ENCODE results near the gene ARMS2. TPM values are rescaled to one million over a fixed set of nuclear protein-coding genes. Genes with fewer than 3 reads are reported as not detected.

Gene ARMS2
- total and polyA plus RNA-seq, 2 experiments from 2014 or later = not detected

DNA sequence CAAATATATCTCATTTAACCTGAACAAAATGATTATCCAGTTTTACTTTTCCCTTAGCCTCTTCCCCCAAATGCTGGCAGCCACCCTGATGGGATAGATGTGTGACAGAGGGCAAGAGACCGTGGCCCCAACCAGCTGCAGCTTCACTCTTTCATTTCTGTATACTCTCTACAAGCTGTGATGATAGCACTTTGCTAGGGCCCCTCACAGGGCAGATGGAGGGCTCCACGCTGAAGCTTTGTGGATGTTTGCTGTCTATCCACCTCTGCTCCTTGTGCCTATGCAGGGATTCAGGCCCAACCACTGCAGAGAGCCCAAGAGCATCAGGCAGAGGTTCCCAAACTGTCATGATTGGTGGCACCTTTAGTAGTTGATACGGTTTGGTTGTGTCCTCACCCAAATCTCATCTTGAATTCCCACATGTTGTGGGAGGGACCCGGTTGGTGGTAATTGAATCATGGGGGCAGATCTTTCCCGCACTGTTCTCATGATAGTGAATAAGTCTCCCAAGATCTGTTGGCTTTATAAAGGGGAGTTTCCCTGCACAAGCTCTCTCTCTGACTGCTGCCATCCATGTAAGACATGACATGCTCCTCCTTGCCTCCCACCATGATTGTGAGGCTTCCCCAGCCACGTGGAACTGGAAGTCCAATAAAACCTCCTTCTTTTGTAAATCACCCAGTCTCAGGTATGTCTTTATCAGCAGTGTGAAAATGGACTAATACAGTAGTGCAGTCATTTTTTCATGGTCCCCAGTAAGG lies 27.0 kb downstream of the ARMS2 start:
- Histone ChIP-seq H3K27me3 (no peaks in the 10 kb centered on the region), H3K79me2 (no peaks in the 10 kb centered on the region), H3K4me2 (no peak overlapping the region), H3K9me3 (ENCODE audit: low read depth) (no peaks in the 10 kb centered on the region), H3K9me2 (replicated peaks; ENCODE audit: insufficient read depth) (no peaks in the 10 kb centered on the region), H3K4me3 (no peak overlapping the region), H3K27ac (no peak overlapping the region), H2AFZ (no peak overlapping the region), H4K20me1 (ENCODE audit: insufficient read depth, poor library complexity, severe bottlenecking) (no peaks in the 10 kb centered on the region), H3K36me3 (replicated peaks; ENCODE audit: insufficient read depth, low read depth) (no peaks in the 10 kb centered on the region), H3K4me1 (ENCODE audit: insufficient read depth) (peaks cover 7% of the 10 kb centered on the region)
- TF ChIP-seq EZH2 (IDR thresholded peaks at IDR 0.05; ENCODE audit: borderline replicate concordance) = no peak
- TF ChIP-seq, protein P1, sequence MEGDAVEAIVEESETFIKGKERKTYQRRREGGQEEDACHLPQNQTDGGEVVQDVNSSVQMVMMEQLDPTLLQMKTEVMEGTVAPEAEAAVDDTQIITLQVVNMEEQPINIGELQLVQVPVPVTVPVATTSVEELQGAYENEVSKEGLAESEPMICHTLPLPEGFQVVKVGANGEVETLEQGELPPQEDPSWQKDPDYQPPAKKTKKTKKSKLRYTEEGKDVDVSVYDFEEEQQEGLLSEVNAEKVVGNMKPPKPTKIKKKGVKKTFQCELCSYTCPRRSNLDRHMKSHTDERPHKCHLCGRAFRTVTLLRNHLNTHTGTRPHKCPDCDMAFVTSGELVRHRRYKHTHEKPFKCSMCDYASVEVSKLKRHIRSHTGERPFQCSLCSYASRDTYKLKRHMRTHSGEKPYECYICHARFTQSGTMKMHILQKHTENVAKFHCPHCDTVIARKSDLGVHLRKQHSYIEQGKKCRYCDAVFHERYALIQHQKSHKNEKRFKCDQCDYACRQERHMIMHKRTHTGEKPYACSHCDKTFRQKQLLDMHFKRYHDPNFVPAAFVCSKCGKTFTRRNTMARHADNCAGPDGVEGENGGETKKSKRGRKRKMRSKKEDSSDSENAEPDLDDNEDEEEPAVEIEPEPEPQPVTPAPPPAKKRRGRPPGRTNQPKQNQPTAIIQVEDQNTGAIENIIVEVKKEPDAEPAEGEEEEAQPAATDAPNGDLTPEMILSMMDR (IDR thresholded peaks at IDR 0.05; ENCODE audit: poor library complexity) = no peak
- TF ChIP-seq EZH2phosphoT487 (IDR thresholded peaks at IDR 0.05; ENCODE audit: low read depth, severe bottlenecking, unreplicated experiment) = no peak
- no peak for DNase-seq (ENCODE audit: low spot score)
- 89% methylated on average over 6 of the region's 6 CpGs for WGBS (ENCODE audit: low lambda C conversion rate, missing lambda C conversion rate)

DNA sequence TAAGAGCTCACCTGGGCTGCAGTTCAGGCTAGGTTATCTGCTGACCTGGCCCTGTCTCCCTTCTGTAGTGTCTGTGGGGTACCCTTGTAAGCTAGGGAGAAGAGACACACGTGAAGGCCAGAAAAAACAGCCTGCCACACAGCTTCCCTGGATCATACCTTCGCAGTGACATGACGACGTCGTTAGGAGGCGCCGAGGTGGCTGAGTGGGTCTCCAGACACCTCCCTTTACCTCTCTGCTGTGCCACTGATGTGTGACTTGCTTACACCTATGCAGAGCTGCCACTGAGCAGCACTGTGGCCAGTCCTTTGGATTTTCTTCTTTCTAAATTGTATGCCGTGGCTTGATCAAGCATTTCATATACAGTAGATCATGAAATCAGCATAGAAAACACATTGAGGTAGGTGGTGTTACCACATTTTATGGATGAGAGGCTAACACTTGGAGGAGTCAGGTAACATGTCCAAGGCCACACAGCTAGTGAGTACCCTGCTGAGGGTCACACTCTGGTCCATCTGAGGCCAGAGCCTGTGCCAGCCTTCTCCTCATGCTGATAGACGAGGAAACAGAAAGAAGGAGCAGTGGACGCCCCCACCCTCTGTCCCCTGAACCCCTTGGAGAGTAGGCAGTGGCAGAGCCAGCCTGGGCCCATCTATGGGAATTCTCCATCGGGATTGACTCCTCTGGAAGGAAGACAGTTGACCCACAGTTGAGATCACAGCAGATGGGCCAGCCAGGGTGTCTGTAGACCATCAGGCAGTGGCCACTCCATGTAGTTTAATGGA lies 30.0 kb downstream of the ARMS2 start:
- Histone ChIP-seq H3K9me3 (ENCODE audit: low read depth) (no peaks in the 10 kb centered on the region), H2AFZ (no peak overlapping the region), H3K4me3 (no peak overlapping the region), H3K9me2 (replicated peaks; ENCODE audit: insufficient read depth) (no peaks in the 10 kb centered on the region), H3K36me3 (replicated peaks; ENCODE audit: insufficient read depth, low read depth) (no peaks in the 10 kb centered on the region), H3K4me2 (no peak overlapping the region), H3K27me3 (no peaks in the 10 kb centered on the region), H4K20me1 (ENCODE audit: insufficient read depth, poor library complexity, severe bottlenecking) (no peaks in the 10 kb centered on the region), H3K4me1 (ENCODE audit: insufficient read depth) (peaks cover 17% of the 10 kb centered on the region), H3K79me2 (no peaks in the 10 kb centered on the region), H3K27ac (no peak overlapping the region)
- TF ChIP-seq, protein P1 (IDR thresholded peaks at IDR 0.05; ENCODE audit: poor library complexity) = no peak
- TF ChIP-seq EZH2phosphoT487 (IDR thresholded peaks at IDR 0.05; ENCODE audit: low read depth, severe bottlenecking, unreplicated experiment) = no peak
- TF ChIP-seq EZH2 (IDR thresholded peaks at IDR 0.05; ENCODE audit: borderline replicate concordance) = no peak
- DNase-seq (ENCODE audit: low spot score) = no peak
- WGBS (ENCODE audit: low lambda C conversion rate, missing lambda C conversion rate) = 91% methylated on average over 11 of the region's 11 CpGs

DNA sequence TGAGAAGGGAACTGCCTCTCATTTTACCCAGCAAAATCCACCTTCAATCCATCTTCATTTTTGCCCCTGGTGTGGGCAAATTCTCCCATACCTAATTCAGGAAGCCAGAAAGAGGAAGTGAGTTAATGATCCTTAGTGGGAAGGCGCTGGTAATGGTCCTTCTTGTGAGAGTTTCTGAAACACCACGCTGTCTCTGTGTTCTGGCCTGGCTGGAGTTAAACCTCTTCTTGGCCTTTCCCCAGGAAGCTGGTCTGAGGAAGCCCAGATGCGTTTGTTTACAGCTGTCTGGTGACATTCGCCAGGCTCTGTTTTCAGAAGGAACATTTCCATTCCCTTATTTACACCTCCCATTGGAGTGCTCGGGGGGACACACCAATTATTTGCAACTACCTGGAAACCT lies 31.2 kb downstream of the ARMS2 start:
- Histone ChIP-seq H3K4me1 (ENCODE audit: insufficient read depth) (peaks cover 17% of the 10 kb centered on the region), H4K20me1 (ENCODE audit: insufficient read depth, poor library complexity, severe bottlenecking) (no peaks in the 10 kb centered on the region), H3K36me3 (replicated peaks; ENCODE audit: insufficient read depth, low read depth) (no peaks in the 10 kb centered on the region), H3K27ac (no peak overlapping the region), H3K4me3 (no peak overlapping the region), H3K9me2 (replicated peaks; ENCODE audit: insufficient read depth) (no peaks in the 10 kb centered on the region), H3K9me3 (ENCODE audit: low read depth) (no peaks in the 10 kb centered on the region), H2AFZ (no peak overlapping the region), H3K4me2 (peak overlapping the region; percentile 21), H3K27me3 (no peaks in the 10 kb centered on the region), H3K79me2 (no peaks in the 10 kb centered on the region)
- no peak for TF ChIP-seq EZH2 (IDR thresholded peaks at IDR 0.05; ENCODE audit: borderline replicate concordance)
- TF ChIP-seq EZH2phosphoT487 (IDR thresholded peaks at IDR 0.05; ENCODE audit: low read depth, severe bottlenecking, unreplicated experiment) = no peak
- TF ChIP-seq, protein P1 (IDR thresholded peaks at IDR 0.05; ENCODE audit: poor library complexity) = no peak
- DNase-seq (ENCODE audit: low spot score) = peak; percentile 56
- WGBS (ENCODE audit: low lambda C conversion rate, missing lambda C conversion rate) = 33% methylated on average over 5 of the region's 5 CpGs

All from hepatocyte (in vitro differentiated cells).